Parathyroid adenoma (tissue), 2 donors: Measurements from ENCODE around the gene SMG6.
A peak's percentile ranks its signal among the peaks of the same experiment; 100 is the strongest.

Experiments
- H2AFZ ChIP-seq: fragments of 300-600 bp; sonication (generic); one replicate; pipeline ENCODE4 v1.7.0; 2017; ENCODE audit warnings: antibody characterized with exemption, mild to moderate bottlenecking
- H3K27ac ChIP-seq: fragments of 300-600 bp; sonication (generic); one replicate; pipeline ENCODE4 v1.7.0; 2017
- H3K27me3 ChIP-seq: fragments of 300-600 bp; sonication (generic); one replicate; pipeline ENCODE4 v1.7.0; 2017; ENCODE audit warnings: low read length; ENCODE audit not compliant: control insufficient read depth, insufficient read depth
- H3K36me3 ChIP-seq: fragments of 300-600 bp; sonication (generic); one replicate; pipeline ENCODE4 v1.7.0; 2017; ENCODE audit warnings: low read length; ENCODE audit not compliant: control insufficient read depth, insufficient read depth
- H3K4me1 ChIP-seq: fragments of 300-600 bp; sonication (generic); one replicate; pipeline ENCODE4 v1.7.0; 2017; ENCODE audit warnings: control low read depth
- H3K4me2 ChIP-seq: fragments of 300-600 bp; sonication (generic); one replicate; pipeline ENCODE4 v1.7.0; 2017; ENCODE audit warnings: low read length
- H3K4me3 ChIP-seq: fragments of 300-600 bp; sonication (generic); one replicate; pipeline ENCODE4 v1.7.0; 2017; ENCODE audit warnings: low read depth, low read length
- H3K79me2 ChIP-seq: fragments of 300-600 bp; sonication (generic); one replicate; pipeline ENCODE4 v1.7.0; 2017; ENCODE audit warnings: control low read depth
- H3K9ac ChIP-seq: fragments of 300-600 bp; sonication (generic); one replicate; pipeline ENCODE4 v1.7.0; 2017; ENCODE audit warnings: mild to moderate bottlenecking
- H3K9me3 ChIP-seq: fragments of 300-600 bp; sonication (generic); one replicate; pipeline ENCODE4 v1.7.0; 2017; ENCODE audit warnings: low read length; ENCODE audit not compliant: control insufficient read depth
- CTCF ChIP-seq: fragments of 300-600 bp; sonication (generic); IDR thresholded peaks from one replicate; pipeline ENCODE4 v1.7.0; 2017; ENCODE audit warnings: antibody characterized with exemption, mild to moderate bottlenecking
- donor health status: primary hyperparathyroidism.

The SMG6 gene

DNA sequence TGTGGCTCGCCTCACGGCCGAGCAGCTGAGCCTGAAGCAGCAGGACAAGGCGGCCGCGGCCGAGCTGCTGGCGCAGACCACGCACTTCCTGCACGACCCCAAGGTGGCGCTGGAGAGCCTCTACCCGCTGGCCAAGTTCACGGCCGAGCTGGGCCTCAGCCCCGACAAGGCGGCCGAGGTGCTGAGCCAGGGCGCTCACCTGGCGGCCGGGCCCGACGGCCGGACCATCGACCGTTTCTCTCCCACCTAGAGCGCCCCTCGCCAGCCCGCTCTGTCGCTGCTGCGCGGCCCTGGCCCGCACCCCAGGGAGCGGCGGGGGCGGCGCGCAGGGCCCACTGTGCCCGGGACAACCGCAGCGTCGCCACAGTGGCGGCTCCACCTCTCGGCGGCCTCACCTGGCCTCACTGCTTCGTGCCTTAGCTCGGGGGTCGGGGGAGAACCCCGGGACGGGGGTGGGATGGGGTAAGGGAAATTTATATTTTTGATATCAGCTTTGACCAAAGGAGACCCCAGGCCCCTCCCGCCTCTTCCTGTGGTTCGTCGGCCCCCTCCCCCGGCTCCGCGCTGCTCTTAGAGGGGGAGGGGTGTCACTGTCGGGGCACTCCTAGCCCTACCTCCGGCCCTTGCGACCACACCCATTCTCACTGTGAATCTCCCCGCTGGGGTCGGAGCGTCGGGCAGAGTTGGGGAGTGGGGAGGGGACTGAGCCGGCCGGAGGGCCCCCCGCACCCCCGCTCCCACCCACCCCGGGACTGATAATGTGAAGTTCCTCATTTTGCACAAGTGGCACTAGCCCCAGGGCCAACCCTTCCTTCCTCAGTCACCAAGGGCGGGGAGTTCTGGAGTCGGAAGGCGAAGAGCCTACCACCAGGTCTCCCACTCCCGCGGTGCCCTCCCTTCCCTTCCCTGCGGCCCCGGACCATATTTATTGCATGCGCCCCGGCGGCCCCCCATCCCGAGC, 244.7 kb downstream of the SMG6 start:
- no peaks in the 10 kb centered on the region for H3K27me3 ChIP-seq

DNA sequence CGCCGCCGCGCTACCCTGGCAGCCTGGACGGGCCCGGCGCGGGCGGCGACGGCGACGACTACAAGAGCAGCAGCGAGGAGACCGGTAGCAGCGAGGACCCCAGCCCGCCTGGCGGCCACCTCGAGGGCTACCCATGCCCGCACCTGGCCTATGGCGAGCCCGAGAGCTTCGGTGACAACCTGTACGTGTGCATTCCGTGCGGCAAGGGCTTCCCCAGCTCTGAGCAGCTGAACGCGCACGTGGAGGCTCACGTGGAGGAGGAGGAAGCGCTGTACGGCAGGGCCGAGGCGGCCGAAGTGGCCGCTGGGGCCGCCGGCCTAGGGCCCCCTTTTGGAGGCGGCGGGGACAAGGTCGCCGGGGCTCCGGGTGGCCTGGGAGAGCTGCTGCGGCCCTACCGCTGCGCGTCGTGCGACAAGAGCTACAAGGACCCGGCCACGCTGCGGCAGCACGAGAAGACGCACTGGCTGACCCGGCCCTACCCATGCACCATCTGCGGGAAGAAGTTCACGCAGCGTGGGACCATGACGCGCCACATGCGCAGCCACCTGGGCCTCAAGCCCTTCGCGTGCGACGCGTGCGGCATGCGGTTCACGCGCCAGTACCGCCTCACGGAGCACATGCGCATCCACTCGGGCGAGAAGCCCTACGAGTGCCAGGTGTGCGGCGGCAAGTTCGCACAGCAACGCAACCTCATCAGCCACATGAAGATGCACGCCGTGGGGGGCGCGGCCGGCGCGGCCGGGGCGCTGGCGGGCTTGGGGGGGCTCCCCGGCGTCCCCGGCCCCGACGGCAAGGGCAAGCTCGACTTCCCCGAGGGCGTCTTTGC, 245.6 kb downstream of the SMG6 start:
- Histone ChIP-seq H3K4me3 (no peak overlapping the region), H3K9me3 (no peaks in the 10 kb centered on the region), H3K27ac (no peak overlapping the region), H2AFZ (no peak overlapping the region), H3K4me1 (peaks cover 7% of the 10 kb centered on the region), H3K79me2 (no peaks in the 10 kb centered on the region), H3K9ac (no peak overlapping the region), H3K4me2 (no peak overlapping the region), H3K36me3 (no peaks in the 10 kb centered on the region), H3K27me3 (no peaks in the 10 kb centered on the region)
- TF ChIP-seq CTCF: no peak

More for the DNA sequence above, 244.7 kb downstream of the SMG6 start:
- no peaks in the 10 kb centered on the region for H3K9me3 ChIP-seq
- no peaks in the 10 kb centered on the region for H3K79me2 ChIP-seq
- no peak overlapping the region for H3K4me2 ChIP-seq
- no peak overlapping the region for H2AFZ ChIP-seq
- H3K36me3 ChIP-seq: no peaks in the 10 kb centered on the region
- peak; percentile 59 for TF ChIP-seq CTCF
- peaks cover 4% of the 10 kb centered on the region for H3K4me1 ChIP-seq
- H3K27ac ChIP-seq: no peak overlapping the region
- H3K9ac ChIP-seq: no peak overlapping the region
- peak overlapping the region; percentile 11 for H3K4me3 ChIP-seq

DNA sequence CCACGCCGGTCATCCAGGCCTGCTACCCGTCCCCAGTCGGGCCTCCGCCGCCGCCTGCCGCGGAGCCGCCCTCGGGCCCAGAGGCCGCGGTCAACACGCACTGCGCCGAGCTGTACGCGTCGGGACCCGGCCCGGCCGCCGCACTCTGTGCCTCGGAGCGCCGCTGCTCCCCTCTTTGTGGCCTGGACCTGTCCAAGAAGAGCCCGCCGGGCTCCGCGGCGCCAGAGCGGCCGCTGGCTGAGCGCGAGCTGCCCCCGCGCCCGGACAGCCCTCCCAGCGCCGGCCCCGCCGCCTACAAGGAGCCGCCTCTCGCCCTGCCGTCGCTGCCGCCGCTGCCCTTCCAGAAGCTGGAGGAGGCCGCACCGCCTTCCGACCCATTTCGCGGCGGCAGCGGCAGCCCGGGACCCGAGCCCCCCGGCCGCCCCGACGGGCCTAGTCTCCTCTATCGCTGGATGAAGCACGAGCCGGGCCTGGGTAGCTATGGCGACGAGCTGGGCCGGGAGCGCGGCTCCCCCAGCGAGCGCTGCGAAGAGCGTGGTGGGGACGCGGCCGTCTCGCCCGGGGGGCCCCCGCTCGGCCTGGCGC, 246.3 kb downstream of the SMG6 start:
- Histone ChIP-seq H2AFZ (no peak overlapping the region), H3K9ac (no peak overlapping the region), H3K36me3 (no peaks in the 10 kb centered on the region), H3K4me2 (no peak overlapping the region), H3K27me3 (no peaks in the 10 kb centered on the region), H3K9me3 (no peaks in the 10 kb centered on the region), H3K4me3 (no peak overlapping the region), H3K27ac (no peak overlapping the region), H3K4me1 (peaks cover 7% of the 10 kb centered on the region), H3K79me2 (no peaks in the 10 kb centered on the region)
- no peak for TF ChIP-seq CTCF

DNA sequence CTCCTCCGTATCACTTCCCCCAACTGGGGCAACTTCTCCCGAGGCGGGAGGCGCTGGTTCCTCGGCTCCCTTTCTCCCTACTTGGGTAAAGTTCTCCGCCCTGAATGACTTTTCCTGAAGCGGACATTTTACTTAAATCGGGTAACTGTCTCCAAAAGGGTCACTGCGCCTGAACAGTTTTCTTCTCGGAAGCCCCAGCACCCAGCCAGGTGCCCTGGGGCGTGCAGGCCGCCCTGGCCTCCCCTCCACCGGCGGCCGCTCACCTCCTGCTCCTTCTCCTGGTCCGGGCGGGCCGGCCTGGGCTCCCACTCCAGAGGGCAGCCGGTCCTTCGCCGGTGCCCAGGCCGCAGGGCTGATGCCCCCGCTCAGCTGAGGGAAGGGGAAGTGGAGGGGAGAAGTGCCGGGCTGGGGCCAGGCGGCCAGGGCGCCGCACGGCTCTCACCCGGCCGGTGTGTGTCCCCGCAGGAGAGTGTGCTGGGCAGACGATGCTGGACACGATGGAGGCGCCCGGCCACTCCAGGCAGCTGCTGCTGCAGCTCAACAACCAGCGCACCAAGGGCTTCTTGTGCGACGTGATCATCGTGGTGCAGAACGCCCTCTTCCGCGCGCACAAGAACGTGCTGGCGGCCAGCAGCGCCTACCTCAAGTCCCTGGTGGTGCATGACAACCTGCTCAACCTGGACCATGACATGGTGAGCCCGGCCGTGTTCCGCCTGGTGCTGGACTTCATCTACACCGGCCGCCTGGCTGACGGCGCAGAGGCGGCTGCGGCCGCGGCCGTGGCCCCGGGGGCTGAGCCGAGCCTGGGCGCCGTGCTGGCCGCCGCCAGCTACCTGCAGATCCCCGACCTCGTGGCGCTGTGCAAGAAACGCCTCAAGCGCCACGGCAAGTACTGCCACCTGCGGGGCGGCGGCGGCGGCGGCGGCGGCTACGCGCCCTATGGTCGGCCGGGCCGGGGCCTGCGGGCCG, 247.1 kb downstream of the SMG6 start:
- Histone ChIP-seq H3K9ac (no peak overlapping the region), H3K27me3 (no peaks in the 10 kb centered on the region), H3K4me3 (no peak overlapping the region), H3K4me1 (peaks cover 7% of the 10 kb centered on the region), H3K9me3 (no peaks in the 10 kb centered on the region), H3K27ac (no peak overlapping the region), H2AFZ (no peak overlapping the region), H3K36me3 (no peaks in the 10 kb centered on the region), H3K79me2 (no peaks in the 10 kb centered on the region), H3K4me2 (peak overlapping the region; percentile 13)
- TF ChIP-seq CTCF: no peak
